Measurements from ENCODE around the gene PAGE4.

Gene PAGE4

DNA sequence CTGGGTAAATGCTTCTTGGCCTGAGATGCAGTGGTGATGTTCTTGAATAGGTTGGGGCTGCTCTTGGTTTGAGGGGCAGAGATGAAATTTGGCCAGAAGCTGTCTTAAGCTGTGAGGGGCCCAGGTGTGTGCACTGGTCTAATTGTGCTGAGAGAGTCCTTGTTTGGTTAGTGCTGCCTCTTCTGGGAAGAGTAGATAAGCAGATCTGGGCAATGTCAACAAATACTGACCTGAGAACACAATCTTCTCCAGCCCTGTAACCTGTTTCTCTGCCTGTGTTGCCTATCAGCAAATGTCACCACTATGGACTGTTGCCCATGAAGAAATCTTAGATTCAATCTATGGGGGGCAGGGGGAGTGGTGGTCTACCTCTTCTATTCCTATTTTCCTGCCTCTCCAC lies 33.0 kb downstream of the PAGE4 start:
- no peak overlapping the region for H2AFZ ChIP-seq (ENCODE audit: low read length)
- no peaks in the 10 kb centered on the region for H3K9me2 ChIP-seq (ENCODE audit: low read depth, low read length)
- H3K4me3 ChIP-seq (ENCODE audit: low read depth, low read length, poor library complexity, severe bottlenecking) = no peak overlapping the region
- H3K79me2 ChIP-seq (ENCODE audit: insufficient read depth, low read length) = no peaks in the 10 kb centered on the region
- H3K9me3 ChIP-seq (ENCODE audit: low read length) = no peaks in the 10 kb centered on the region
- H3K4me2 ChIP-seq (ENCODE audit: low read length) = no peak overlapping the region
- no peaks in the 10 kb centered on the region for H3F3A ChIP-seq (ENCODE audit: insufficient read depth, low read length)
- H3K4me1 ChIP-seq (ENCODE audit: insufficient read depth, low read length, severe bottlenecking) = no peaks in the 10 kb centered on the region
- H3K36me3 ChIP-seq (ENCODE audit: insufficient read depth, low read length) = no peaks in the 10 kb centered on the region
- H4K20me1 ChIP-seq (ENCODE audit: insufficient read depth, low read length) = no peaks in the 10 kb centered on the region
- H3K27ac ChIP-seq (ENCODE audit: low read depth, low read length, poor library complexity, severe bottlenecking) = no peak overlapping the region
- no peak overlapping the region for H3K9ac ChIP-seq (ENCODE audit: low read length)
- no peaks in the 10 kb centered on the region for H3K27me3 ChIP-seq (ENCODE audit: insufficient read depth, low read length)
- TF ChIP-seq EZH2 (IDR thresholded peaks at IDR 0.05; ENCODE audit: borderline replicate concordance, low read length) = no peak

DNA sequence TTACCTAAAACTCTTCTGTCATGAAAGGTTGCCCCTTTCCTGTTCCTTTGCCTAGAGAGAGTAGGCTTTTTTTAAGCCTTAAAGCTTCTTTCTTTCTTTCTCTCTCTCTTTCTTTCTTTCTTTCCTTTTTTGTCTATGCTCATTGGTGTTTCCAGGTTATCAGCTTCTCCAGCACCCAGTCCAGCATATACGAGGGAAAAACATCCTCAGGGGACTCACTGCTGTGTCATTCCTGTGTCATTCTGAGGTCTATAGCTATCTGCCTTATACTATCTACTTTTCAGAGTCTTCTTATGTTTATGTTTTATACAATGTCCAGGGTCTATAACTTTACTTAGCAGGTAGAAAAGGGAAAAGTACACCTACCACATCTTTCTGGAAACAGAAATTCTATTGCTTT lies 39.6 kb downstream of the PAGE4 start:
- no peaks in the 10 kb centered on the region for H3K9me2 ChIP-seq (ENCODE audit: low read depth, low read length)
- no peaks in the 10 kb centered on the region for H3K9me3 ChIP-seq (ENCODE audit: low read length)
- no peaks in the 10 kb centered on the region for H3K4me1 ChIP-seq (ENCODE audit: insufficient read depth, low read length, severe bottlenecking)
- H3F3A ChIP-seq (ENCODE audit: insufficient read depth, low read length) = no peaks in the 10 kb centered on the region
- no peaks in the 10 kb centered on the region for H3K36me3 ChIP-seq (ENCODE audit: insufficient read depth, low read length)
- H4K20me1 ChIP-seq (ENCODE audit: insufficient read depth, low read length) = no peaks in the 10 kb centered on the region
- H3K4me3 ChIP-seq (ENCODE audit: low read depth, low read length, poor library complexity, severe bottlenecking) = no peak overlapping the region
- TF ChIP-seq, protein P1, sequence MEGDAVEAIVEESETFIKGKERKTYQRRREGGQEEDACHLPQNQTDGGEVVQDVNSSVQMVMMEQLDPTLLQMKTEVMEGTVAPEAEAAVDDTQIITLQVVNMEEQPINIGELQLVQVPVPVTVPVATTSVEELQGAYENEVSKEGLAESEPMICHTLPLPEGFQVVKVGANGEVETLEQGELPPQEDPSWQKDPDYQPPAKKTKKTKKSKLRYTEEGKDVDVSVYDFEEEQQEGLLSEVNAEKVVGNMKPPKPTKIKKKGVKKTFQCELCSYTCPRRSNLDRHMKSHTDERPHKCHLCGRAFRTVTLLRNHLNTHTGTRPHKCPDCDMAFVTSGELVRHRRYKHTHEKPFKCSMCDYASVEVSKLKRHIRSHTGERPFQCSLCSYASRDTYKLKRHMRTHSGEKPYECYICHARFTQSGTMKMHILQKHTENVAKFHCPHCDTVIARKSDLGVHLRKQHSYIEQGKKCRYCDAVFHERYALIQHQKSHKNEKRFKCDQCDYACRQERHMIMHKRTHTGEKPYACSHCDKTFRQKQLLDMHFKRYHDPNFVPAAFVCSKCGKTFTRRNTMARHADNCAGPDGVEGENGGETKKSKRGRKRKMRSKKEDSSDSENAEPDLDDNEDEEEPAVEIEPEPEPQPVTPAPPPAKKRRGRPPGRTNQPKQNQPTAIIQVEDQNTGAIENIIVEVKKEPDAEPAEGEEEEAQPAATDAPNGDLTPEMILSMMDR (IDR thresholded peaks at IDR 0.05; ENCODE audit: low read length) = no peak
- TF ChIP-seq EZH2 (IDR thresholded peaks at IDR 0.05; ENCODE audit: borderline replicate concordance, low read length) = no peak
- no peak overlapping the region for H3K4me2 ChIP-seq (ENCODE audit: low read length)
- H3K79me2 ChIP-seq (ENCODE audit: insufficient read depth, low read length) = no peaks in the 10 kb centered on the region
- no peak overlapping the region for H2AFZ ChIP-seq (ENCODE audit: low read length)
- no peaks in the 10 kb centered on the region for H3K27me3 ChIP-seq (ENCODE audit: insufficient read depth, low read length)
- no peak overlapping the region for H3K9ac ChIP-seq (ENCODE audit: low read length)
- H3K27ac ChIP-seq (ENCODE audit: low read depth, low read length, poor library complexity, severe bottlenecking) = no peak overlapping the region

DNA sequence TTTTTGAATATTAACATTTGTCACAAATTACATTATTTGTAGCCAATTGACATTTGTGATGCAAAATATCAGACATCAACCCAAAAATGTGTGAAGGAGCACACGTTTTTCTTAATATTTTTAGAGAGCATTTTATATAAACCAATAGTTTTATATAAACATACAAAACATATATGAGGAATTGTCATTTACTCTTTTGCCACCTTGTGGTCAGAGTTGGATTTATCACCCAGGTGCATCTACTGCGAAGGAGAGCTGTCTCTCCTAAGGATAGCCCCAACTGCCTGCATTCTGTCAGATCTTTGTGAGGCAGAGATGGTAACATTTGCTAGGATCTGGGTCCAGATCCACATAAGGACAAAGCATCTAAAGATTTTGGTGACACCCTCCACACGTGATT lies 47.6 kb downstream of the PAGE4 start:
- TF ChIP-seq, protein P1 (IDR thresholded peaks at IDR 0.05; ENCODE audit: low read length) = peak; percentile 42
- TF ChIP-seq EZH2 (IDR thresholded peaks at IDR 0.05; ENCODE audit: borderline replicate concordance, low read length) = no peak
- Histone ChIP-seq H3K4me3 (ENCODE audit: low read depth, low read length, poor library complexity, severe bottlenecking) (no peak overlapping the region), H3K27me3 (ENCODE audit: insufficient read depth, low read length) (no peaks in the 10 kb centered on the region), H3K9me3 (ENCODE audit: low read length) (no peaks in the 10 kb centered on the region), H4K20me1 (ENCODE audit: insufficient read depth, low read length) (no peaks in the 10 kb centered on the region), H3K79me2 (ENCODE audit: insufficient read depth, low read length) (no peaks in the 10 kb centered on the region), H3K9ac (ENCODE audit: low read length) (no peak overlapping the region), H3K36me3 (ENCODE audit: insufficient read depth, low read length) (no peaks in the 10 kb centered on the region), H3K4me1 (ENCODE audit: insufficient read depth, low read length, severe bottlenecking) (peaks cover 19% of the 10 kb centered on the region), H3K27ac (ENCODE audit: low read depth, low read length, poor library complexity, severe bottlenecking) (no peak overlapping the region), H3K4me2 (ENCODE audit: low read length) (no peak overlapping the region), H3F3A (ENCODE audit: insufficient read depth, low read length) (no peaks in the 10 kb centered on the region), H3K9me2 (ENCODE audit: low read depth, low read length) (no peaks in the 10 kb centered on the region), H2AFZ (ENCODE audit: low read length) (no peak overlapping the region)

GRCh38 chrX:49877397-49878101 lies 48.4 kb downstream of the PAGE4 start:
- TF ChIP-seq, protein P1 (IDR thresholded peaks at IDR 0.05; ENCODE audit: low read length) = no peak
- no peak for TF ChIP-seq EZH2 (IDR thresholded peaks at IDR 0.05; ENCODE audit: borderline replicate concordance, low read length)
- no peaks in the 10 kb centered on the region for H4K20me1 ChIP-seq (ENCODE audit: insufficient read depth, low read length)
- H3K4me2 ChIP-seq (ENCODE audit: low read length) = no peak overlapping the region
- H3K36me3 ChIP-seq (ENCODE audit: insufficient read depth, low read length) = no peaks in the 10 kb centered on the region
- no peak overlapping the region for H2AFZ ChIP-seq (ENCODE audit: low read length)
- H3K9ac ChIP-seq (ENCODE audit: low read length) = no peak overlapping the region
- no peak overlapping the region for H3K4me3 ChIP-seq (ENCODE audit: low read depth, low read length, poor library complexity, severe bottlenecking)
- no peaks in the 10 kb centered on the region for H3K27me3 ChIP-seq (ENCODE audit: insufficient read depth, low read length)
- no peaks in the 10 kb centered on the region for H3K9me2 ChIP-seq (ENCODE audit: low read depth, low read length)
- no peaks in the 10 kb centered on the region for H3F3A ChIP-seq (ENCODE audit: insufficient read depth, low read length)
- no peak overlapping the region for H3K27ac ChIP-seq (ENCODE audit: low read depth, low read length, poor library complexity, severe bottlenecking)
- H3K9me3 ChIP-seq (ENCODE audit: low read length) = no peaks in the 10 kb centered on the region
- no peaks in the 10 kb centered on the region for H3K79me2 ChIP-seq (ENCODE audit: insufficient read depth, low read length)
- H3K4me1 ChIP-seq (ENCODE audit: insufficient read depth, low read length, severe bottlenecking) = peaks cover 19% of the 10 kb centered on the region

Data from OCI-LY1 (cell line).